HEK293 (cell line): ENCODE measurements around the gene PRSS3.

Source experiments
- CTCF ChIA-PET: fragments of 350-600 bp; formaldehyde crosslinking; extraction: SDS; loops from one replicate; lab custom pipeline; 2021; ENCODE audit warnings: antibody characterized with exemption; lab: Yijun Ruan, JAX
- POLR2A ChIA-PET: fragments of 300-600 bp; formaldehyde crosslinking; extraction: SDS; loops from one replicate; lab custom pipeline; 2020; ENCODE audit warnings: antibody characterized with exemption, inconsistent platforms; lab: Yijun Ruan, JAX
- H3K27ac ChIP-seq: fragments of 200-500 bp; sonication (Bioruptor generic); 2 replicates; pipeline ENCODE4 v1.5.1; 2014; ENCODE audit warnings: low read depth, low read length, control low read depth, inconsistent platforms; ENCODE audit errors: extremely low read depth
- H3K36me3 ChIP-seq, 2 experiments: fragments of 200-500 bp in 1 of 2; sonication (Bioruptor generic) in 1 of 2; 1 replicate in 1 of 2; 2 replicates in 1 of 2; pipeline ENCODE4 v1.5.1; 2014 to 2017; ENCODE audit warnings: inconsistent platforms in 2 of 2, low read length in 2 of 2; ENCODE audit not compliant: control insufficient read depth in 2 of 2, insufficient read depth in 1 of 2
- H3K4me1 ChIP-seq: fragments of 200-500 bp; sonication (Bioruptor generic); 2 replicates; pipeline ENCODE4 v1.5.1; 2014; ENCODE audit warnings: mild to moderate bottlenecking, low read length, inconsistent platforms; ENCODE audit not compliant: control insufficient read depth, insufficient read depth
- H3K4me3 ChIP-seq: 2 replicates; pipeline ENCODE4 v1.5.1; 2011; ENCODE audit warnings: low read depth, mild to moderate bottlenecking, control low read depth, low read length, moderate library complexity
- H3K9me3 ChIP-seq: fragments of 200-500 bp; sonication (Bioruptor generic); 2 replicates; pipeline ENCODE4 v1.5.1; 2014; ENCODE audit warnings: low read depth, low read length, inconsistent platforms; ENCODE audit not compliant: control insufficient read depth, insufficient read depth
- EGR2 ChIP-seq: fragments of 450-650 bp; formaldehyde crosslinking; IDR thresholded peaks from 2 replicates; pipeline ENCODE4 v1.5.1; 2016; ENCODE audit warnings: low read depth, missing biosample characterization, missing genetic modification characterization
- FEZF1 ChIP-seq: fragments of 450-650 bp; formaldehyde crosslinking; IDR thresholded peaks from 2 replicates; pipeline ENCODE4 v1.5.1; 2016; ENCODE audit warnings: missing biosample characterization, missing genetic modification characterization
- GLI4 ChIP-seq: fragments of 450-650 bp; formaldehyde crosslinking; IDR thresholded peaks from 2 replicates; pipeline ENCODE4 v1.5.1; 2016; ENCODE audit warnings: missing biosample characterization, missing genetic modification characterization
- KLF8 ChIP-seq: fragments of 450-650 bp; formaldehyde crosslinking; IDR thresholded peaks from 2 replicates; pipeline ENCODE4 v1.5.1; 2016; ENCODE audit warnings: missing biosample characterization, missing genetic modification characterization
- SP2 ChIP-seq: fragments of 450-650 bp; formaldehyde crosslinking; IDR thresholded peaks from 2 replicates; pipeline ENCODE4 v1.5.1; 2016; ENCODE audit warnings: missing biosample characterization, missing genetic modification characterization
- ZBTB17 ChIP-seq: fragments of 450-650 bp; formaldehyde crosslinking; IDR thresholded peaks from 2 replicates; pipeline ENCODE4 v1.5.1; 2016; ENCODE audit warnings: missing biosample characterization, missing genetic modification characterization
- ZBTB20 ChIP-seq: fragments of 450-650 bp; formaldehyde crosslinking; IDR thresholded peaks from 2 replicates; pipeline ENCODE4 v1.5.1; 2016; ENCODE audit warnings: missing biosample characterization, missing genetic modification characterization
- ZFHX2 ChIP-seq: fragments of 450-650 bp; formaldehyde crosslinking; conservative IDR thresholded peaks from 2 replicates; pipeline ENCODE4 v1.5.1; 2016; ENCODE audit warnings: missing biosample characterization, missing genetic modification characterization
- ZNF335 ChIP-seq: fragments of 450-650 bp; formaldehyde crosslinking; conservative IDR thresholded peaks from 2 replicates; pipeline ENCODE4 v1.5.1; 2016; ENCODE audit warnings: missing biosample characterization, missing genetic modification characterization
- TF ChIP-seq, protein P1 (sequence below): fragments of 450-650 bp; formaldehyde crosslinking; IDR thresholded peaks from 2 replicates; pipeline ENCODE4 v1.5.1; 2016; ENCODE audit warnings: missing biosample characterization, missing genetic modification characterization
- TF ChIP-seq, protein P2 (sequence below): fragments of 450-650 bp; formaldehyde crosslinking; IDR thresholded peaks from 2 replicates; pipeline ENCODE4 v1.5.1; 2016; ENCODE audit warnings: missing biosample characterization, missing genetic modification characterization, low read depth
- TF ChIP-seq, protein P3 (sequence below): fragments of 450-650 bp; formaldehyde crosslinking; optimal IDR thresholded peaks from 2 replicates; pipeline ENCODE3; 2016; ENCODE audit warnings: missing biosample characterization, mild to moderate bottlenecking, missing genetic modification characterization
- TF ChIP-seq, protein P4 (sequence below): fragments of 450-650 bp; formaldehyde crosslinking; IDR thresholded peaks from 2 replicates; pipeline ENCODE4 v1.5.1; 2017; ENCODE audit warnings: missing biosample characterization, missing genetic modification characterization
- TF ChIP-seq, protein P5 (sequence below): fragments of 450-650 bp; formaldehyde crosslinking; IDR thresholded peaks from 2 replicates; pipeline ENCODE4 v1.5.1; 2016; ENCODE audit warnings: missing biosample characterization, missing genetic modification characterization
- TF ChIP-seq, protein P6 (sequence below): fragments of 450-650 bp; formaldehyde crosslinking; conservative IDR thresholded peaks from 2 replicates; pipeline ENCODE4 v1.5.1; 2016; ENCODE audit warnings: low read depth, missing biosample characterization, missing genetic modification characterization

PRSS3 gene

DNA sequence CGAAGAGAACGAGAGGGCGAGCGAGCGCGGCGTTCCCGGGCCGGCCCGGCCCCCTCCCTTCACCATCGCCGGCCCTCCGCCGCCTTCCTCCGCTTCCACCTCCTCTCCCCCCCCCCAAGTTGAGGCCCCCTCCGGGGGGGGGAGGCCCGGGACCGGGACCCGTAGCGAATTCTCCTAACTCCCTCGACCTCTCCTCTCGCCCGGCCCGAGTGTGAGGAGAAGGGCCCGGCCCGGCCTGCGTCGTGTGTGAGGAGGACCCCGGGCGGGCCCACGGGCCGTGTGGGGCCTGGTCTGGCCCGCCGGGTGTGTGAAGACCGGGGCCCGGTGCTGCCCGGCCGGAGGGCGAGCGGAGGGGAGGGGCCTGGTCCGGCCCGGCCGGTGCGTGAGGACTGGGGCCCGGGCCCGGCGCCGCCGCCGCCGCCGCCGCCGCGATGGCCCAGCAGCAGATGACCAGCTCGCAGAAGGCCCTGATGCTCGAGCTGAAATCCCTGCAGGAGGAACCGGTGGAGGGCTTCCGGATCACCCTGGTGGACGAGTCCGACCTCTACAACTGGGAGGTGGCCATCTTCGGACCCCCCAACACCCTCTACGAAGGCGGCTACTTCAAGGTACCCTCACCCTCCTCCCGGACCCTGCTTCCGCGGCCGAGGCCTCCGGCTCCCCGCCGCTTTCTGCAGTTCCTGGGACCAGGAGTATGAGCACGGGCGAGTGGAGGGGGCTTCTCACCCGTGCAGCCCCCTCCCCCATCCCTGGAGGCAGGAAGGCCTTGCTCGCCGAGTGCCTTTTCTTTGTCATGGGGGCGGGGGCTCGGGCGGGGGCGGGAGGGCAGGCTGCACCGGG is 22.2 kb downstream of the PRSS3 start:
- POLR2A ChIA-PET, result interaction anchor here (0.7 to 0.9 kb wide), 2 partner anchors 11 to 34 kb away, joined by 3 to 7 read pairs; no protein-coding TSS in a partner anchor

More for the DNA sequence above, 22.2 kb downstream of the PRSS3 start:
- CTCF ChIA-PET, result interaction anchor here (0.6 to 0.7 kb wide), 3 partner anchors 33 to 107 kb away, joined by 3 read pairs; no protein-coding TSS in a partner anchor
- TF ChIP-seq, protein P1, sequence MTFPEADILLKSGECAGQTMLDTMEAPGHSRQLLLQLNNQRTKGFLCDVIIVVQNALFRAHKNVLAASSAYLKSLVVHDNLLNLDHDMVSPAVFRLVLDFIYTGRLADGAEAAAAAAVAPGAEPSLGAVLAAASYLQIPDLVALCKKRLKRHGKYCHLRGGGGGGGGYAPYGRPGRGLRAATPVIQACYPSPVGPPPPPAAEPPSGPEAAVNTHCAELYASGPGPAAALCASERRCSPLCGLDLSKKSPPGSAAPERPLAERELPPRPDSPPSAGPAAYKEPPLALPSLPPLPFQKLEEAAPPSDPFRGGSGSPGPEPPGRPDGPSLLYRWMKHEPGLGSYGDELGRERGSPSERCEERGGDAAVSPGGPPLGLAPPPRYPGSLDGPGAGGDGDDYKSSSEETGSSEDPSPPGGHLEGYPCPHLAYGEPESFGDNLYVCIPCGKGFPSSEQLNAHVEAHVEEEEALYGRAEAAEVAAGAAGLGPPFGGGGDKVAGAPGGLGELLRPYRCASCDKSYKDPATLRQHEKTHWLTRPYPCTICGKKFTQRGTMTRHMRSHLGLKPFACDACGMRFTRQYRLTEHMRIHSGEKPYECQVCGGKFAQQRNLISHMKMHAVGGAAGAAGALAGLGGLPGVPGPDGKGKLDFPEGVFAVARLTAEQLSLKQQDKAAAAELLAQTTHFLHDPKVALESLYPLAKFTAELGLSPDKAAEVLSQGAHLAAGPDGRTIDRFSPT (tag by site-specific recombination), result no peak
- TF ChIP-seq, protein P2, sequence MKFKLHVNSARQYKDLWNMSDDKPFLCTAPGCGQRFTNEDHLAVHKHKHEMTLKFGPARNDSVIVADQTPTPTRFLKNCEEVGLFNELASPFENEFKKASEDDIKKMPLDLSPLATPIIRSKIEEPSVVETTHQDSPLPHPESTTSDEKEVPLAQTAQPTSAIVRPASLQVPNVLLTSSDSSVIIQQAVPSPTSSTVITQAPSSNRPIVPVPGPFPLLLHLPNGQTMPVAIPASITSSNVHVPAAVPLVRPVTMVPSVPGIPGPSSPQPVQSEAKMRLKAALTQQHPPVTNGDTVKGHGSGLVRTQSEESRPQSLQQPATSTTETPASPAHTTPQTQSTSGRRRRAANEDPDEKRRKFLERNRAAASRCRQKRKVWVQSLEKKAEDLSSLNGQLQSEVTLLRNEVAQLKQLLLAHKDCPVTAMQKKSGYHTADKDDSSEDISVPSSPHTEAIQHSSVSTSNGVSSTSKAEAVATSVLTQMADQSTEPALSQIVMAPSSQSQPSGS, result no peak
- TF ChIP-seq ZFHX2 (tag by site-specific recombination), result 0 out of 2 replicates have a peak, but pooled peaks have one; percentile 6
- TF ChIP-seq, protein P3, sequence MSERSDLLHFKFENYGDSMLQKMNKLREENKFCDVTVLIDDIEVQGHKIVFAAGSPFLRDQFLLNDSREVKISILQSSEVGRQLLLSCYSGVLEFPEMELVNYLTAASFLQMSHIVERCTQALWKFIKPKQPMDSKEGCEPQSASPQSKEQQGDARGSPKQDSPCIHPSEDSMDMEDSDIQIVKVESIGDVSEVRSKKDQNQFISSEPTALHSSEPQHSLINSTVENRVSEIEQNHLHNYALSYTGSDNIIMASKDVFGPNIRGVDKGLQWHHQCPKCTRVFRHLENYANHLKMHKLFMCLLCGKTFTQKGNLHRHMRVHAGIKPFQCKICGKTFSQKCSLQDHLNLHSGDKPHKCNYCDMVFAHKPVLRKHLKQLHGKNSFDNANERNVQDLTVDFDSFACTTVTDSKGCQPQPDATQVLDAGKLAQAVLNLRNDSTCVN, result peak; percentile 36
- TF ChIP-seq SP2, result peak; percentile 40; the same call in 1 of the 2 replicates
- peak; percentile 49; the same call in 1 of the 2 replicates for TF ChIP-seq ZBTB20 (tag by site-specific recombination)
- TF ChIP-seq, protein P4, sequence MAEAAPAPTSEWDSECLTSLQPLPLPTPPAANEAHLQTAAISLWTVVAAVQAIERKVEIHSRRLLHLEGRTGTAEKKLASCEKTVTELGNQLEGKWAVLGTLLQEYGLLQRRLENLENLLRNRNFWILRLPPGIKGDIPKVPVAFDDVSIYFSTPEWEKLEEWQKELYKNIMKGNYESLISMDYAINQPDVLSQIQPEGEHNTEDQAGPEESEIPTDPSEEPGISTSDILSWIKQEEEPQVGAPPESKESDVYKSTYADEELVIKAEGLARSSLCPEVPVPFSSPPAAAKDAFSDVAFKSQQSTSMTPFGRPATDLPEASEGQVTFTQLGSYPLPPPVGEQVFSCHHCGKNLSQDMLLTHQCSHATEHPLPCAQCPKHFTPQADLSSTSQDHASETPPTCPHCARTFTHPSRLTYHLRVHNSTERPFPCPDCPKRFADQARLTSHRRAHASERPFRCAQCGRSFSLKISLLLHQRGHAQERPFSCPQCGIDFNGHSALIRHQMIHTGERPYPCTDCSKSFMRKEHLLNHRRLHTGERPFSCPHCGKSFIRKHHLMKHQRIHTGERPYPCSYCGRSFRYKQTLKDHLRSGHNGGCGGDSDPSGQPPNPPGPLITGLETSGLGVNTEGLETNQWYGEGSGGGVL (tag by site-specific recombination), result peak; percentile 94
- no peak for TF ChIP-seq KLF8 (tag by site-specific recombination)
- no peak for TF ChIP-seq EGR2
- TF ChIP-seq, protein P5, sequence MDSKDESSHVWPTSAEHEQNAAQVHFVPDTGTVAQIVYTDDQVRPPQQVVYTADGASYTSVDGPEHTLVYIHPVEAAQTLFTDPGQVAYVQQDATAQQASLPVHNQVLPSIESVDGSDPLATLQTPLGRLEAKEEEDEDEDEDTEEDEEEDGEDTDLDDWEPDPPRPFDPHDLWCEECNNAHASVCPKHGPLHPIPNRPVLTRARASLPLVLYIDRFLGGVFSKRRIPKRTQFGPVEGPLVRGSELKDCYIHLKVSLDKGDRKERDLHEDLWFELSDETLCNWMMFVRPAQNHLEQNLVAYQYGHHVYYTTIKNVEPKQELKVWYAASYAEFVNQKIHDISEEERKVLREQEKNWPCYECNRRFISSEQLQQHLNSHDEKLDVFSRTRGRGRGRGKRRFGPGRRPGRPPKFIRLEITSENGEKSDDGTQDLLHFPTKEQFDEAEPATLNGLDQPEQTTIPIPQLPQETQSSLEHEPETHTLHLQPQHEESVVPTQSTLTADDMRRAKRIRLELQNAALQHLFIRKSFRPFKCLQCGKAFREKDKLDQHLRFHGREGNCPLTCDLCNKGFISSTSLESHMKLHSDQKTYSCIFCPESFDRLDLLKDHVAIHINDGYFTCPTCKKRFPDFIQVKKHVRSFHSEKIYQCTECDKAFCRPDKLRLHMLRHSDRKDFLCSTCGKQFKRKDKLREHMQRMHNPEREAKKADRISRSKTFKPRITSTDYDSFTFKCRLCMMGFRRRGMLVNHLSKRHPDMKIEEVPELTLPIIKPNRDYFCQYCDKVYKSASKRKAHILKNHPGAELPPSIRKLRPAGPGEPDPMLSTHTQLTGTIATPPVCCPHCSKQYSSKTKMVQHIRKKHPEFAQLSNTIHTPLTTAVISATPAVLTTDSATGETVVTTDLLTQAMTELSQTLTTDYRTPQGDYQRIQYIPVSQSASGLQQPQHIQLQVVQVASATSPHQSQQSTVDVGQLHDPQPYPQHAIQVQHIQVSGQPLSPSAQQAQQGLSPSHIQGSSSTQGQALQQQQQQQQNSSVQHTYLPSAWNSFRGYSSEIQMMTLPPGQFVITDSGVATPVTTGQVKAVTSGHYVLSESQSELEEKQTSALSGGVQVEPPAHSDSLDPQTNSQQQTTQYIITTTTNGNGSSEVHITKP (tag by site-specific recombination), result 0 out of 2 replicates have a peak, but pooled peaks have one; percentile 13
- TF ChIP-seq ZBTB17 (tag by site-specific recombination), result peak; percentile 47; the same call in 1 of the 2 replicates
- TF ChIP-seq GLI4 (tag by site-specific recombination), result peak; percentile 24; the same call in 1 of the 2 replicates
- TF ChIP-seq ZNF335 (tag by site-specific recombination), result peak; percentile 61
- peak; percentile 84 for TF ChIP-seq FEZF1 (tag by site-specific recombination)
- TF ChIP-seq, protein P6, sequence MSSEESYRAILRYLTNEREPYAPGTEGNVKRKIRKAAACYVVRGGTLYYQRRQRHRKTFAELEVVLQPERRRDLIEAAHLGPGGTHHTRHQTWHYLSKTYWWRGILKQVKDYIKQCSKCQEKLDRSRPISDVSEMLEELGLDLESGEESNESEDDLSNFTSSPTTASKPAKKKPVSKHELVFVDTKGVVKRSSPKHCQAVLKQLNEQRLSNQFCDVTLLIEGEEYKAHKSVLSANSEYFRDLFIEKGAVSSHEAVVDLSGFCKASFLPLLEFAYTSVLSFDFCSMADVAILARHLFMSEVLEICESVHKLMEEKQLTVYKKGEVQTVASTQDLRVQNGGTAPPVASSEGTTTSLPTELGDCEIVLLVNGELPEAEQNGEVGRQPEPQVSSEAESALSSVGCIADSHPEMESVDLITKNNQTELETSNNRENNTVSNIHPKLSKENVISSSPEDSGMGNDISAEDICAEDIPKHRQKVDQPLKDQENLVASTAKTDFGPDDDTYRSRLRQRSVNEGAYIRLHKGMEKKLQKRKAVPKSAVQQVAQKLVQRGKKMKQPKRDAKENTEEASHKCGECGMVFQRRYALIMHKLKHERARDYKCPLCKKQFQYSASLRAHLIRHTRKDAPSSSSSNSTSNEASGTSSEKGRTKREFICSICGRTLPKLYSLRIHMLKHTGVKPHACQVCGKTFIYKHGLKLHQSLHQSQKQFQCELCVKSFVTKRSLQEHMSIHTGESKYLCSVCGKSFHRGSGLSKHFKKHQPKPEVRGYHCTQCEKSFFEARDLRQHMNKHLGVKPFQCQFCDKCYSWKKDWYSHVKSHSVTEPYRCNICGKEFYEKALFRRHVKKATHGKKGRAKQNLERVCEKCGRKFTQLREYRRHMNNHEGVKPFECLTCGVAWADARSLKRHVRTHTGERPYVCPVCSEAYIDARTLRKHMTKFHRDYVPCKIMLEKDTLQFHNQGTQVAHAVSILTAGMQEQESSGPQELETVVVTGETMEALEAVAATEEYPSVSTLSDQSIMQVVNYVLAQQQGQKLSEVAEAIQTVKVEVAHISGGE (tag by site-specific recombination), result peak; percentile 71
- H3K9me3 ChIP-seq, result no peaks in the 10 kb centered on the region
- H3K4me1 ChIP-seq, result peaks cover 2% of the 10 kb centered on the region; the same call in 1 of the 2 replicates
- H3K4me3 ChIP-seq, result peak overlapping the region; percentile 60
- H3K27ac ChIP-seq, result peak overlapping the region; percentile 96
- H3K36me3 ChIP-seq, result no peaks in the 10 kb centered on the region; a peak in 1 of 3 replicates
